HEK293T (cell line): ENCODE data around the gene METTL23.

Source experiments
- CTCF ChIA-PET: fragments of 350-600 bp; formaldehyde crosslinking; extraction: SDS; loops from one replicate; lab custom pipeline; 2021; ENCODE audit warnings: antibody characterized with exemption, inconsistent platforms; lab: Yijun Ruan, JAX
- POLR2A ChIA-PET: fragments of 350-600 bp; formaldehyde crosslinking; extraction: SDS; loops from one replicate; lab custom pipeline; 2020; ENCODE audit warnings: antibody characterized with exemption, inconsistent platforms; lab: Yijun Ruan, JAX
- DNase-seq: peaks from one replicate; pipeline ENCODE4 v3.0.0; 2012; ENCODE audit warnings: mixed read lengths; ENCODE audit errors: extremely low spot score
- ARNT ChIP-seq: fragments of 450-650 bp; IDR thresholded peaks from 2 replicates; pipeline ENCODE4 v1.6.1; 2017; ENCODE audit warnings: mild to moderate bottlenecking
- BHLHE40 ChIP-seq: fragments of 450-650 bp; IDR thresholded peaks from 2 replicates; pipeline ENCODE4 v1.6.1; 2016; ENCODE audit warnings: mild to moderate bottlenecking, moderate library complexity, borderline replicate concordance
- CTBP1 ChIP-seq: fragments of 450-650 bp; IDR thresholded peaks from 2 replicates; pipeline ENCODE4 v1.6.1; 2016; ENCODE audit warnings: borderline replicate concordance
- ELF4 ChIP-seq: fragments of 450-650 bp; IDR thresholded peaks from 2 replicates; pipeline ENCODE4 v1.6.1; 2017; ENCODE audit warnings: antibody characterized with exemption
- FOXA1 ChIP-seq: fragments of 450-650 bp; IDR thresholded peaks from 2 replicates; pipeline ENCODE4 v1.6.1; 2016; ENCODE audit warnings: mild to moderate bottlenecking
- FOXK2 ChIP-seq: fragments of 450-650 bp; IDR thresholded peaks from 2 replicates; pipeline ENCODE4 v1.6.1; 2016; ENCODE audit warnings: mild to moderate bottlenecking
- FOXM1 ChIP-seq: fragments of 450-650 bp; IDR thresholded peaks from 2 replicates; pipeline ENCODE4 v1.6.1; 2017; ENCODE audit warnings: mild to moderate bottlenecking, borderline replicate concordance
- HDGF ChIP-seq: fragments of 450-650 bp; IDR thresholded peaks from 2 replicates; pipeline ENCODE4 v1.6.1; 2017; ENCODE audit warnings: antibody characterized with exemption, borderline replicate concordance
- L3MBTL2 ChIP-seq: fragments of 450-650 bp; conservative IDR thresholded peaks from 2 replicates; pipeline ENCODE4 v1.6.1; 2016; ENCODE audit warnings: mild to moderate bottlenecking
- LEF1 ChIP-seq: fragments of 450-650 bp; IDR thresholded peaks from 2 replicates; pipeline ENCODE4 v1.6.1; 2017; ENCODE audit warnings: mild to moderate bottlenecking, borderline replicate concordance
- NFRKB ChIP-seq: fragments of 450-650 bp; IDR thresholded peaks from 2 replicates; pipeline ENCODE4 v1.6.1; 2016; ENCODE audit warnings: mild to moderate bottlenecking, moderate library complexity
- PKNOX1 ChIP-seq: fragments of 450-650 bp; IDR thresholded peaks from 2 replicates; pipeline ENCODE4 v1.6.1; 2016
- SP1 ChIP-seq: fragments of 450-650 bp; IDR thresholded peaks from 2 replicates; pipeline ENCODE4 v1.6.1; 2017
- SUZ12 ChIP-seq: fragments of 450-650 bp; IDR thresholded peaks from 2 replicates; pipeline ENCODE4 v1.6.1; 2016; ENCODE audit warnings: mild to moderate bottlenecking
- TARDBP ChIP-seq: fragments of 450-650 bp; IDR thresholded peaks from 2 replicates; pipeline ENCODE4 v1.6.1; 2016
- ZNF384 ChIP-seq: fragments of 450-650 bp; IDR thresholded peaks from 2 replicates; pipeline ENCODE4 v1.6.1; 2016

The METTL23 gene

GRCh38 chr17:76682296-76682695 lies 44.3 kb upstream of the METTL23 start:
- POLR2A ChIA-PET = interaction anchor here (1.4 to 2.4 kb wide), 5 partner anchors 11 to 125 kb away, joined by 4 to 32 read pairs (median 5); no protein-coding TSS in a partner anchor
- CTCF ChIA-PET = interaction anchor here (0.9 to 2.4 kb wide), 11 partner anchors 9 to 158 kb away, joined by 3 to 25 read pairs (median 7); no protein-coding TSS in a partner anchor
- DNase-seq = no peak
- TF ChIP-seq CTBP1 (no peak), PKNOX1 (no peak), L3MBTL2 (no peak), FOXM1 (no peak), NFRKB (no peak), TARDBP (no peak), ARNT (no peak), BHLHE40 (no peak), FOXA1 (no peak), HDGF (no peak), LEF1 (no peak), SP1 (no peak), ELF4 (no peak), ZNF384 (no peak), FOXK2 (no peak), SUZ12 (no peak)

- no peak for DNase-seq
- POLR2A ChIA-PET = interaction anchor here (0.8 kb wide), 1 partner anchor 11 kb away, joined by 3 read pairs; no protein-coding TSS in a partner anchor
- CTCF ChIA-PET = interaction anchor here (0.7 kb wide), 1 partner anchor 31 kb away, joined by 4 read pairs; no protein-coding TSS in a partner anchor
- TF ChIP-seq SUZ12 = no peak
- no peak for TF ChIP-seq L3MBTL2
- no peak for TF ChIP-seq SP1
- no peak for TF ChIP-seq PKNOX1
Observed at GRCh38 chr17:76683011-76683755, 43.5 kb upstream of the METTL23 start.

GRCh38 chr17:76683921-76684745 lies 42.5 kb upstream of the METTL23 start:
- no peak for TF ChIP-seq CTBP1
- no peak for TF ChIP-seq PKNOX1
- TF ChIP-seq HDGF = no peak
- TF ChIP-seq BHLHE40 = no peak
- TF ChIP-seq LEF1 = no peak
- TF ChIP-seq SP1 = no peak
- TF ChIP-seq FOXM1 = no peak
- no peak for TF ChIP-seq ZNF384
- TF ChIP-seq FOXK2 = no peak
- no peak for TF ChIP-seq TARDBP
- ChIA-PET CTCF (interaction anchor here (0.7 to 1.7 kb wide), 2 partner anchors 27 to 30 kb away, joined by 4 to 7 read pairs; partner anchors contain the start of gene MXRA7), POLR2A (interaction anchor here (0.8 to 1.4 kb wide), 3 partner anchors 12 to 27 kb away, joined by 3 read pairs; no protein-coding TSS in a partner anchor)
- DNase-seq = no peak

GRCh38 chr17:76684756-76685155 lies 41.9 kb upstream of the METTL23 start:
- ChIA-PET POLR2A (interaction anchor here (1.3 to 1.7 kb wide), 3 partner anchors 13 to 27 kb away, joined by 3 to 14 read pairs (median 3); no protein-coding TSS in a partner anchor), CTCF (interaction anchor here (0.7 to 1.7 kb wide), 2 partner anchors 27 to 30 kb away, joined by 3 to 7 read pairs; partner anchors contain the start of gene MXRA7)
- no peak for DNase-seq
- TF ChIP-seq SP1 (no peak), HDGF (no peak), PKNOX1 (no peak)

- POLR2A ChIA-PET = interaction anchor here (0.6 to 1.7 kb wide), 3 partner anchors 8 to 14 kb away, joined by 3 to 14 read pairs (median 3); no protein-coding TSS in a partner anchor
- DNase-seq = no peak
- CTCF ChIA-PET = interaction anchor here (0.7 to 1.7 kb wide), 3 partner anchors 14 to 30 kb away, joined by 3 to 7 read pairs (median 3); partner anchors contain the start of gene MXRA7
- no peak for TF ChIP-seq FOXA1
Observed at GRCh38 chr17:76685366-76685765, 41.3 kb upstream of the METTL23 start.
